ENCODE data around the gene FBLN2. TPM values are rescaled to one million over a fixed set of nuclear protein-coding genes. Genes with fewer than 3 reads are reported as not detected.

The FBLN2 gene
- total and polyA plus RNA-seq, 8 donors = 27.5 to 96.6 (median 40.6) TPM

- ATAC-seq = peak; percentile 11
- no peaks in the 10 kb centered on the region for H3K4me1 ChIP-seq
- DNase-seq = peak in 2 of 4 donors; percentile 33 to 45
- H3K4me3 ChIP-seq = no peak overlapping the region
- peaks cover 0 to 5% of the 10 kb centered on the region in 2 donors for H3K27me3 ChIP-seq
- no peak overlapping the region for H3K27ac ChIP-seq
- TF ChIP-seq CTCF (IDR thresholded peaks at IDR 0.05) = no peak
- intact Hi-C loops (cut with DNase I) = no loop called here
- H3K9me3 ChIP-seq = no peaks in the 10 kb centered on the region
- H3K36me3 ChIP-seq = no peaks in the 10 kb centered on the region
These were observed 26.6 kb downstream of the FBLN2 start for GRCh38 chr3:13575459-13576061.

- H3K4me3 ChIP-seq = no peak overlapping the region
- no peak overlapping the region for H3K27ac ChIP-seq
- TF ChIP-seq CTCF (IDR thresholded peaks at IDR 0.05) = no peak
- peak in 1 of 4 donors; percentile 72 for DNase-seq
- H3K9me3 ChIP-seq = no peaks in the 10 kb centered on the region
- intact Hi-C loops (cut with DNase I) = no loop called here
- ATAC-seq = no peak
- no peaks in the 10 kb centered on the region for H3K4me1 ChIP-seq
- H3K27me3 ChIP-seq = peaks cover 0 to 3% of the 10 kb centered on the region in 2 donors
- no peaks in the 10 kb centered on the region for H3K36me3 ChIP-seq
These were observed 28.5 kb downstream of the FBLN2 start for GRCh38 chr3:13577181-13578121.

- intact Hi-C loops (cut with DNase I) = no loop called here
- no peak for TF ChIP-seq CTCF (IDR thresholded peaks at IDR 0.05)
These were observed 29.3 kb downstream of the FBLN2 start for GRCh38 chr3:13578251-13578650.

GRCh38 chr3:13579063-13579462 is 30.1 kb downstream of the FBLN2 start:
- TF ChIP-seq CTCF (IDR thresholded peaks at IDR 0.05) = no peak

More at GRCh38 chr3:13578251-13578650, 29.3 kb downstream of the FBLN2 start:
- Histone ChIP-seq H3K36me3 (no peaks in the 10 kb centered on the region), H3K27me3 (no peaks in the 10 kb centered on the region), H3K27ac (no peak overlapping the region), H3K9me3 (no peaks in the 10 kb centered on the region), H3K4me1 (no peaks in the 10 kb centered on the region), H3K4me3 (no peak overlapping the region)
- DNase-seq (no peak), ATAC-seq (no peak)

More at GRCh38 chr3:13579063-13579462, 30.1 kb downstream of the FBLN2 start:
- intact Hi-C loops (cut with DNase I) = no loop called here
- no peak for ATAC-seq
- H3K4me3 ChIP-seq = no peak overlapping the region
- no peak overlapping the region for H3K27ac ChIP-seq
- DNase-seq = no peak
- no peaks in the 10 kb centered on the region for H3K27me3 ChIP-seq
- no peaks in the 10 kb centered on the region for H3K9me3 ChIP-seq
- no peaks in the 10 kb centered on the region for H3K4me1 ChIP-seq
- no peaks in the 10 kb centered on the region for H3K36me3 ChIP-seq

Data from left lung (tissue), 10 donors.